Mesenchymal stem cell (in vitro differentiated cells and primary cell): Measurements from ENCODE around the gene LYRM1.

Source experiments
- DNase-seq: peaks from one replicate; pipeline ENCODE4 v3.0.0-alpha.2; 2013
- H2AFZ ChIP-seq: one replicate; pipeline ENCODE4 v1.6.1; 2013; ENCODE audit warnings: low read depth, mild to moderate bottlenecking, control low read depth, inconsistent platforms, low read length, moderate library complexity
- H2AK5ac ChIP-seq: 2 replicates; pipeline ENCODE4 v1.6.1; 2013; ENCODE audit warnings: low read length, moderate library complexity, mild to moderate bottlenecking, inconsistent platforms; ENCODE audit not compliant: severe bottlenecking
- H2BK120ac ChIP-seq: one replicate; pipeline ENCODE4 v1.6.1; 2013; ENCODE audit warnings: low read depth, mild to moderate bottlenecking, inconsistent platforms, low read length, moderate library complexity
- H2BK12ac ChIP-seq, 2 experiments: one replicate each; pipeline ENCODE4 v1.6.1; 2013; ENCODE audit warnings: inconsistent platforms in 2 of 2, low read length in 2 of 2, mild to moderate bottlenecking in 2 of 2, moderate library complexity in 2 of 2, control low read depth in 1 of 2
- H2BK15ac ChIP-seq: one replicate; pipeline ENCODE4 v1.6.1; 2013; ENCODE audit warnings: mild to moderate bottlenecking, low read depth, inconsistent platforms; ENCODE audit not compliant: poor library complexity, severe bottlenecking
- H2BK5ac ChIP-seq: 2 replicates; pipeline ENCODE4 v1.6.1; 2013; ENCODE audit warnings: low read depth, mild to moderate bottlenecking, low read length, control low read depth, inconsistent platforms; ENCODE audit not compliant: poor library complexity, severe bottlenecking
- H3K14ac ChIP-seq, 2 experiments: one replicate each; pipeline ENCODE4 v1.6.1; 2013; ENCODE audit warnings: inconsistent platforms in 2 of 2, low read length in 2 of 2, control low read depth in 1 of 2, mild to moderate bottlenecking in 1 of 2, moderate library complexity in 1 of 2
- H3K18ac ChIP-seq, 2 experiments: one replicate each; pipeline ENCODE4 v1.6.1; 2013; ENCODE audit warnings: inconsistent platforms in 2 of 2, low read length in 2 of 2, control low read depth in 1 of 2, low read depth in 1 of 2, mild to moderate bottlenecking in 1 of 2
- H3K23ac ChIP-seq, 2 experiments: one replicate each; pipeline ENCODE4 v1.6.1; 2013; ENCODE audit warnings: inconsistent platforms in 2 of 2, low read length in 2 of 2, mild to moderate bottlenecking in 2 of 2, moderate library complexity in 2 of 2, control low read depth in 1 of 2
- H3K27ac ChIP-seq: 2 replicates; pipeline ENCODE4 v1.5.1; 2013; ENCODE audit warnings: mild to moderate bottlenecking, moderate library complexity, low read length, control low read depth, inconsistent platforms; ENCODE audit not compliant: poor library complexity, severe bottlenecking
- H3K27me3 ChIP-seq, 2 experiments: 2 replicates each; pipeline versions ENCODE4 v1.6.1 to v1.7.0; 2013; ENCODE audit warnings: low read length in 2 of 2, mild to moderate bottlenecking in 2 of 2, moderate library complexity in 2 of 2, control low read depth in 1 of 2, inconsistent platforms in 1 of 2; ENCODE audit not compliant: control insufficient read depth in 1 of 2, insufficient read depth in 1 of 2
- H3K36me3 ChIP-seq, 2 experiments: 2 replicates each; pipeline versions ENCODE4 v1.6.1 to v1.7.0; 2013; ENCODE audit warnings: low read length in 2 of 2, control low read depth in 1 of 2, inconsistent platforms in 1 of 2, low read depth in 1 of 2, mild to moderate bottlenecking in 1 of 2; ENCODE audit not compliant: insufficient read depth in 2 of 2, control insufficient read depth in 1 of 2
- H3K4ac ChIP-seq, 2 experiments: one replicate each; pipeline ENCODE4 v1.6.1; 2013; ENCODE audit warnings: inconsistent platforms in 2 of 2, low read length in 2 of 2, mild to moderate bottlenecking in 2 of 2, moderate library complexity in 2 of 2, control low read depth in 1 of 2, low read depth in 1 of 2
- H3K4me1 ChIP-seq: 2 replicates; pipeline ENCODE4 v1.6.1; 2013; ENCODE audit warnings: low read depth, low read length, control low read depth; ENCODE audit not compliant: control insufficient read depth, insufficient read depth
- H3K4me2 ChIP-seq: 2 replicates; pipeline ENCODE4 v1.6.1; 2013; ENCODE audit warnings: low read length, mild to moderate bottlenecking, inconsistent platforms; ENCODE audit not compliant: poor library complexity, severe bottlenecking
- H3K4me3 ChIP-seq, 2 experiments: 2 replicates each; pipeline versions ENCODE4 v1.5.1 to v1.7.0; 2013; ENCODE audit warnings: low read length in 2 of 2, mild to moderate bottlenecking in 2 of 2, control low read depth in 1 of 2, low read depth in 1 of 2; ENCODE audit not compliant: insufficient read depth in 1 of 2
- H3K79me1 ChIP-seq: replicated peaks from 2 replicates; pipeline ENCODE4 v1.6.1; 2013; ENCODE audit warnings: mild to moderate bottlenecking, control low read depth, low read length, inconsistent platforms; ENCODE audit not compliant: poor library complexity, severe bottlenecking
- H3K9ac ChIP-seq: 2 replicates; pipeline ENCODE4 v1.7.0; 2013; ENCODE audit warnings: mild to moderate bottlenecking, low read length, moderate library complexity
- H3K9me3 ChIP-seq: 2 replicates; pipeline ENCODE4 v1.7.0; 2013; ENCODE audit warnings: mild to moderate bottlenecking, low read length; ENCODE audit not compliant: control insufficient read depth
- H4K8ac ChIP-seq: one replicate; pipeline ENCODE4 v1.6.1; 2013; ENCODE audit warnings: inconsistent platforms, mild to moderate bottlenecking, low read length, moderate library complexity
- H4K91ac ChIP-seq: one replicate; pipeline ENCODE4 v1.6.1; 2013; ENCODE audit warnings: mild to moderate bottlenecking, low read length, inconsistent platforms
- WGBS: methylation state at CpG from one replicate; pipeline ENCODE4 v1.1.7; 2013; ENCODE audit warnings: mixed read lengths; 5-methylcytosine and 5-hydroxymethylcytosine counted together

Gene LYRM1

DNA sequence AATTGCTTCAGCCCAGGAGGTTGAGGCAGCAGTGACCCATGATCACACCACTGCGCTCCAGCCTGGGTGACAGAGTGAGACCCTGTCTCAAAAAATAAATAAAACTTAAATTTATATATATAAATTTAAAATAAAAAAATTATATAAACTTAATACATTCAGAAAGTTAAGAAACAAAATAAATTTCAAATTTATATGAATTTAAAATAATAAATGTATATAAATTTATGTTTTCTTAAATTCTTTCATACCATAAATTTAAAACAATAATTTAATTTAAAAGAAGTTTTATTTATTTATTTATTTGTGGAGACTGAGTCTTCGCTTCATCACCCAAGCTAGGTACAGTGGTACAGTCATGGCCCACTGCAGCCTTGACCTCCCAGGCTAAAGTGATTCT lies 20.2 kb downstream of the LYRM1 start:
- no peak overlapping the region for H2BK120ac ChIP-seq
- no peak for DNase-seq
- H3K36me3 ChIP-seq: peaks cover 15 to 16% of the 10 kb centered on the region in 2 experiments
- H3K4ac ChIP-seq: no peak overlapping the region
- H3K4me1 ChIP-seq: peaks cover 3% of the 10 kb centered on the region
- no CpG with 5 or more reads among the region's 2 CpGs for whole genome bisulfite sequencing
- H4K8ac ChIP-seq: no peak overlapping the region
- no peak overlapping the region for H2AK5ac ChIP-seq
- H3K14ac ChIP-seq: no peak overlapping the region
- no peak overlapping the region for H2BK15ac ChIP-seq
- H3K9ac ChIP-seq: no peak overlapping the region
- H3K9me3 ChIP-seq: no peaks in the 10 kb centered on the region
- H2BK5ac ChIP-seq: no peak overlapping the region
- H3K18ac ChIP-seq: no peak overlapping the region
- H3K23ac ChIP-seq: no peak overlapping the region
- no peak overlapping the region for H3K4me3 ChIP-seq
- H2BK12ac ChIP-seq: no peak overlapping the region
- H3K27ac ChIP-seq: no peak overlapping the region
- no peak overlapping the region for H2AFZ ChIP-seq
- H3K4me2 ChIP-seq: no peak overlapping the region
- H3K27me3 ChIP-seq: no peaks in the 10 kb centered on the region
- peaks cover 9% of the 10 kb centered on the region for H3K79me1 ChIP-seq
- H4K91ac ChIP-seq: no peak overlapping the region

DNA sequence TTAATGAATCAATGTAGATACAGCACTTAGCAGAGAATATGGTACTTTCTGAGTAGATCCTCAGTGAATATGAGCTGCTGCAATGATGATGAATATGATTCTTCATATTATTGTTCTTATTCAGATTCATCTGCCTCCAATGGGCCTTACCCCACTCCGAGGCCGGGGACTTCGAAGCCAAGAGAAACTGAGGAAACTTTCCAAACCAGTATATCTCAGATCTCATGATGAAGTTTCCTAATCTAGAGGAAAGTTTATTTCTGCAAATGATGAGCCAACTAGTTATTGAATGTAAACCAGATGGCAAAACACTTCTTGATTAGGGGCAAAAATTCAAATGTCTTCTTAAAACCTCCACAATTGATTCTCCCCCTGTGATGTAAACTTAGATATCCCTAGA lies 23.3 kb downstream of the LYRM1 start:
- H4K91ac ChIP-seq: no peak overlapping the region
- H3K27ac ChIP-seq: no peak overlapping the region
- H3K4me2 ChIP-seq: no peak overlapping the region
- H2AFZ ChIP-seq: no peak overlapping the region
- no peak overlapping the region for H3K4ac ChIP-seq
- no peak overlapping the region for H3K4me3 ChIP-seq
- no CpG with 5 or more reads among the region's 3 CpGs for WGBS
- H3K27me3 ChIP-seq: no peaks in the 10 kb centered on the region
- H2BK120ac ChIP-seq: no peak overlapping the region
- no peak overlapping the region for H2AK5ac ChIP-seq
- H3K4me1 ChIP-seq: no peaks in the 10 kb centered on the region
- no peak overlapping the region for H2BK5ac ChIP-seq
- DNase-seq: no peak
- H3K79me1 ChIP-seq: peaks cover 1% of the 10 kb centered on the region
- H3K36me3 ChIP-seq: peaks cover 8 to 12% of the 10 kb centered on the region in 2 experiments
- H3K18ac ChIP-seq: no peak overlapping the region
- no peak overlapping the region for H4K8ac ChIP-seq
- H3K9me3 ChIP-seq: no peaks in the 10 kb centered on the region
- no peak overlapping the region for H3K9ac ChIP-seq
- no peak overlapping the region for H2BK12ac ChIP-seq
- no peak overlapping the region for H2BK15ac ChIP-seq
- H3K23ac ChIP-seq: no peak overlapping the region
- H3K14ac ChIP-seq: no peak overlapping the region

DNA sequence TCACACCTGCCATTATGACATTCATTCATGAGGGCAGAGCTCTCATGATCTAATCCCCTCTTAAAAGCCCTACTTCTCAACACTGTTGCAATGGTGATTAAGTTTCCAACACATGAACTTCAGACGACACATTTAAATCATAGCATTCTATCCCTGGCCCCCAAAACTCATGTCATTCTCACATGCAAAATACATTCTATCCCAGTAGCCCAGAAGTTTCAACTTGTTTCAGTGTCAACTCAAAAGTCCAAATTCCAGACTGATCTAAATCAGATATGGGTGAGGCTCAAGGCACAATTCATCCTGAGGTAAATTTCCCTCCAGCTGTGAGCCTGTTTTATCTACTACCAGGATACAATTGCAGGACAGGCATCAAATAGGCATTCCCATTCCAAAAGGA lies 25.2 kb downstream of the LYRM1 start:
- Histone ChIP-seq H2BK5ac (no peak overlapping the region), H2AK5ac (no peak overlapping the region)
- WGBS: 100% methylated on average over 1 of the region's 1 CpG

DNA sequence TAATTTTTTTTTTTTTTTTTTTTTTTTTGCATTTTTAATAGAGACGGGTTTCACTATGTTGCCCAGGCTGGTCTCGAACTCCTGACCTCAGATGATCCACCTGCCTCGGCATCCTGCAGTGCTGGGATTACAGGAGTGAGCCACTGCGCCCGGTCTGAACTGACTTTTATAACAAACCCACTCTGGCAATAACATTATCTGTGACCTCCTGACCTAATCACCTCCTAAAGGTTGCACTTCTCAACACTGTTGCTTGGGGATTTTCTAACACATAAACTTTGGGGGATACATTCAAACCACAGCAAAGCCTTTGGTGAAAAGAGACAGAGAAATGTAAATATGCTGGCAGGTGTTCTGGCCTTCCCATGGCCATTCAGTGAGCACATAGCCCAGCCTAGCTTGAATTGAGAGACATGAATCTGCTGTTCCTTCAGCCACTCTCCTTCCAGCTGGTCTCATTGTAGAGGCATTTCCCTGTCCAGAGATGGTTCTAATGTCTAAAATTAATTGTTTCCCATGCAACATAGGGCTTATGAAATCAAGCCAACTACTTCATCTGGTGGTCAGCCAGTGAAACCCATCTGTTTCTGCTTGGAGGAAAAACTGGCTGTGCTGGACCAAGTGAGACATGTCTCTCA lies 28.3 kb downstream of the LYRM1 start:
- Histone ChIP-seq H3K14ac (no peak overlapping the region), H3K4ac (no peak overlapping the region), H3K23ac (no peak overlapping the region), H3K27me3 (no peaks in the 10 kb centered on the region), H2BK12ac (no peak overlapping the region), H4K91ac (no peak overlapping the region), H3K4me2 (no peak overlapping the region), H2AFZ (no peak overlapping the region), H3K9ac (no peak overlapping the region), H3K36me3 (peaks cover 4 to 10% of the 10 kb centered on the region in 2 experiments), H3K9me3 (no peaks in the 10 kb centered on the region), H4K8ac (no peak overlapping the region), H3K27ac (no peak overlapping the region), H3K79me1 (no peaks in the 10 kb centered on the region), H2BK120ac (peak overlapping the region; percentile 8), H3K4me1 (no peaks in the 10 kb centered on the region), H2BK5ac (no peak overlapping the region), H2BK15ac (no peak overlapping the region), H2AK5ac (no peak overlapping the region), H3K4me3 (no peak overlapping the region), H3K18ac (no peak overlapping the region)
- WGBS: 95% methylated on average over 5 of the region's 5 CpGs
- DNase-seq: no peak

More for the DNA sequence above, 25.2 kb downstream of the LYRM1 start:
- Histone ChIP-seq H3K4ac (no peak overlapping the region), H3K36me3 (peaks cover 8 to 10% of the 10 kb centered on the region in 2 experiments), H3K79me1 (no peaks in the 10 kb centered on the region), H2BK15ac (no peak overlapping the region), H3K14ac (no peak overlapping the region), H4K8ac (no peak overlapping the region), H3K27ac (no peak overlapping the region), H2AFZ (no peak overlapping the region), H3K23ac (no peak overlapping the region), H3K9ac (no peak overlapping the region), H2BK120ac (no peak overlapping the region), H3K4me3 (no peak overlapping the region), H2BK12ac (no peak overlapping the region), H3K4me1 (no peaks in the 10 kb centered on the region), H3K27me3 (no peaks in the 10 kb centered on the region), H3K4me2 (no peak overlapping the region), H3K9me3 (no peaks in the 10 kb centered on the region), H4K91ac (no peak overlapping the region), H3K18ac (no peak overlapping the region)
- no peak for DNase-seq
